ENCODE measurements around the gene DSG3.

The DSG3 gene

DNA sequence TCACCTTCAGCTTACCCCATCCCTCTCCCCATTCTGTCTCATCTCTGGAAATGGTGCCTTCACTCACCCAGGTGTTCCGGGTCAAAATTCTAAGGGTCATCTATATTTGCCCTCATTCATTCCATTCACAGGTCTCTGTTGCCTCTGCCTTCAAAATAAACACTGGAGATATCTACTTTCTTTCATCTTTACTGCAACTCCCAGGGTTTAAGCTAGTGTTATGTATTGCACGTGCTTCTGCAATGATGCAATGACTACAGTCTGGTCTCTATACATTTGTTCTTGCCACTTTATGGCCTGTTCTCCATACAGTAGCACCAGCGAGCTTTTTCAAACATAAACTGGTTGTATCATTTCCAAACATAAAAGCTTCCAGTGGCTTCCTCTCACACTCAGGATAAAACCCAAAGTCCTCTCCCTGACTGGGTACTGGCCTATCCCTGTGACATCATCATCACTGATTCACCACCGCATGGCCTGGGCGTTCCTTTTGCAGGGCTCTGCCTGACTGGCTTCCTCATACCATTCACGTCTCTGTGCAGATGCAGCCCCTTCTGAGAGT, 64.7 kb downstream of the DSG3 start:
- peak; percentile 83 for DNase-seq (ENCODE audit: low read depth)
- H3K4me3 ChIP-seq (replicated peaks; ENCODE audit: low read depth, low read length): no peak overlapping the region
- no peak for TF ChIP-seq CTCF (IDR thresholded peaks at IDR 0.05; ENCODE audit: low read length, missing control alignments)

DNA sequence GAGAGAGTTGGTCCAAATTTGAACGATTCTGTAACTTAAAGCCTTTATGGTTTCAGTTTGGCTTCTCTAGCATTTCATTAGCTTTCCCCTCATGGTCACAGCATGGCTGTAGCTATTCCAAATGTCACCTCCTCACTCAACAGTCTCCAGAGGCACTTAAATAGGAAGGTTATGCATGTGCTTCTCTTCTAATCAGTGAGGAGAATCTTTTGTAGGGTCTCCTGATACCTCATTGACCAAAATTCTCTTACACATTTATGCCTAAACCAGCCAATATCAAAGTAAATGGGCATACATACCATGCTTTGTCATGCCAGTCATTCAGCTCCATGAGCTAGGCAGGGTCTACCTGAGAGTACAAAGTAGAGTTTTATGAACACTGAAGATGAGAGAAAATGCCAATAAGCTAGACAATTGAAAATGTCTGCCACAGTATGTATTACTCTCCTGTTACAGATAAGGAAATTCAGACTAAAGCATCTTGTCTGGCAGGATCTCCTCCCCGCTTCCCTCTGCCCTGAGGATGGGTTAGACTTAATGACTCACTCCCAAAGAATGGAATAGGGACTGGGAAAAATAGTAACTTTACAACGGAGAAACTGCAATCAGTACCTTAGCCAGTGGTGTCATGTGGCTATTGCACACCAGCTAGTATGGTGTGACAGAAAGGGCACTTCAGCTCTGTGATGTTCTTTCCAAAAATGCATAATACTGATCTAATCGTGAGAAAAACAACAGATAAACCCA, 65.8 kb downstream of the DSG3 start:
- DNase-seq (ENCODE audit: low read depth): peak; percentile 75
- TF ChIP-seq CTCF (IDR thresholded peaks at IDR 0.05; ENCODE audit: low read length, missing control alignments): no peak

GRCh38 chr18:31516437-31516836, 68.9 kb downstream of the DSG3 start:
- DNase-seq (ENCODE audit: low read depth): no peak
- TF ChIP-seq CTCF (IDR thresholded peaks at IDR 0.05; ENCODE audit: low read length, missing control alignments): no peak
- no peak overlapping the region for H3K4me3 ChIP-seq (replicated peaks; ENCODE audit: low read depth, low read length)

More for the DNA sequence above, 65.8 kb downstream of the DSG3 start:
- H3K4me3 ChIP-seq (replicated peaks; ENCODE audit: low read depth, low read length): no peak overlapping the region

DNA sequence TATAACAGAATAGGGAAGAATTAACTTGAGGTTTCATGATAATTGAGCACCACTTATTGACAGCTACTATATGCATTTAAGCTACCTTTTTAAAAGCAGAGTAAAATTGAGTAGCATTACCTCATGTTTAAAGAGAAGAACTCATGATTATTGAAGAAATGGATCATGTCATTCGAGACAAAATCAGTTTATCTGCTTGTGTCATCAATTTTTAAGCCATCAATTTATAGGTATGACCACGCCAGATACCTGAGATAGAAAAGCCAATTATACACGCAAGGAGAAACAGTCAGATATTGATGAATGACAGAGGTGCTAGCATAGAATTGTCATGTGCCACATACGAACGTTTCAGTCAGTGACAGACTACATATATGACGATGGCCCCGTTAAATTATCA, 78.8 kb downstream of the DSG3 start:
- H3K4me3 ChIP-seq (replicated peaks; ENCODE audit: low read depth, low read length): no peak overlapping the region
- DNase-seq (ENCODE audit: low read depth): no peak
- no peak for TF ChIP-seq CTCF (IDR thresholded peaks at IDR 0.05; ENCODE audit: low read length, missing control alignments)

Measured in fibroblast of pulmonary artery (primary cell).